A673 (cell line): Measurements from ENCODE around the gene PMVK.

Experiments used
- CTCF ChIP-seq: fragments of 300-800, 200-600 bp; sonication (generic); conservative IDR thresholded peaks from 2 replicates; pipeline ENCODE4 v1.5.1; 2017; ENCODE audit warnings: low read depth, mild to moderate bottlenecking, antibody characterized with exemption, low read length, moderate library complexity, mixed read lengths
- EZH2 ChIP-seq: fragments of 200-600 bp; sonication (generic); IDR thresholded peaks from 2 replicates; pipeline ENCODE4 v1.6.1; 2017; ENCODE audit warnings: borderline replicate concordance, low read depth, mild to moderate bottlenecking, mixed read lengths, antibody characterized with exemption, low read length; ENCODE audit not compliant: poor library complexity, severe bottlenecking

GRCh38 chr1:154945160-154945961 is 8.8 kb upstream of the PMVK start:
- TF ChIP-seq CTCF = no peak
- TF ChIP-seq EZH2 = no peak
